Mucosa of rectum (tissue), 2 donors: ENCODE data around the gene BCAT1.
"Not testable (repeated sequence)": the region's sequence is repeated elsewhere in the genome, so short reads cannot be mapped to it uniquely, and the experiment has no call there.

Experiments used
- H3K27ac ChIP-seq, 2 donors: one replicate each; pipeline ENCODE4 v1.7.0; 2013; ENCODE audit warnings: inconsistent platforms in 2 of 2, low read depth in 2 of 2, low read length in 2 of 2
- H3K27me3 ChIP-seq, 2 donors: one replicate each; pipeline ENCODE4 v1.7.0; 2013; ENCODE audit warnings: low read length in 2 of 2; ENCODE audit not compliant: control insufficient read depth in 2 of 2, insufficient read depth in 2 of 2
- H3K36me3 ChIP-seq, 2 donors: one replicate each; pipeline ENCODE4 v1.7.0; 2013; ENCODE audit warnings: low read length in 2 of 2; ENCODE audit not compliant: control insufficient read depth in 2 of 2, insufficient read depth in 2 of 2
- H3K4me1 ChIP-seq, 2 donors: one replicate each; pipeline ENCODE4 v1.7.0; 2013; ENCODE audit warnings: low read length in 2 of 2, mild to moderate bottlenecking in 1 of 2; ENCODE audit not compliant: control insufficient read depth in 2 of 2, insufficient read depth in 2 of 2
- H3K4me3 ChIP-seq, 2 donors: one replicate each; pipeline ENCODE4 v1.7.0; 2013; ENCODE audit warnings: low read length in 2 of 2
- H3K9ac ChIP-seq, 2 donors: one replicate each; pipeline ENCODE4 v1.7.0; 2013; ENCODE audit warnings: low read length in 2 of 2, low read depth in 1 of 2, mild to moderate bottlenecking in 1 of 2
- H3K9me3 ChIP-seq, 2 donors: one replicate each; pipeline ENCODE4 v1.7.0; 2013; ENCODE audit warnings: low read length in 2 of 2; ENCODE audit not compliant: control insufficient read depth in 2 of 2
- donor health status: healthy.
- donor health status: Normal muscosa, but diverticular disease.

BCAT1 gene

GRCh38 chr12:24888813-24889212, 60.1 kb downstream of the BCAT1 start:
- H3K36me3 ChIP-seq: no peaks in the 10 kb centered on the region
- no peak overlapping the region for H3K9ac ChIP-seq
- no peaks in the 10 kb centered on the region for H3K27me3 ChIP-seq
- no peak overlapping the region for H3K27ac ChIP-seq
- H3K4me3 ChIP-seq: no peak overlapping the region
- H3K9me3 ChIP-seq: no peaks in the 10 kb centered on the region
- no peaks in the 10 kb centered on the region for H3K4me1 ChIP-seq

GRCh38 chr12:24884911-24885310, 64.0 kb downstream of the BCAT1 start:
- H3K27me3 ChIP-seq: no peaks in the 10 kb centered on the region
- no peaks in the 10 kb centered on the region for H3K36me3 ChIP-seq
- H3K4me1 ChIP-seq: no peaks in the 10 kb centered on the region
- H3K9me3 ChIP-seq: no peaks in the 10 kb centered on the region
- H3K9ac ChIP-seq: no peak overlapping the region
- H3K27ac ChIP-seq: no peak overlapping the region
- H3K4me3 ChIP-seq: no peak overlapping the region

- Histone ChIP-seq H3K36me3 (no peaks in the 10 kb centered on the region), H3K27me3 (no peaks in the 10 kb centered on the region), H3K9ac (no peak overlapping the region), H3K4me3 (no peak overlapping the region), H3K9me3 (no peaks in the 10 kb centered on the region), H3K4me1 (no peaks in the 10 kb centered on the region), H3K27ac (no peak overlapping the region)
These were observed 67.1 kb downstream of the BCAT1 start for GRCh38 chr12:24881724-24882371.

GRCh38 chr12:24881227-24881626, 67.7 kb downstream of the BCAT1 start:
- no peaks in the 10 kb centered on the region for H3K9me3 ChIP-seq
- H3K27me3 ChIP-seq: no peaks in the 10 kb centered on the region
- H3K36me3 ChIP-seq: no peaks in the 10 kb centered on the region
- H3K4me1 ChIP-seq: no peaks in the 10 kb centered on the region
- no peak overlapping the region for H3K4me3 ChIP-seq
- no peak overlapping the region for H3K9ac ChIP-seq
- H3K27ac ChIP-seq: no peak overlapping the region

GRCh38 chr12:24880732-24881131, 68.2 kb downstream of the BCAT1 start:
- no peaks in the 10 kb centered on the region for H3K36me3 ChIP-seq
- H3K9ac ChIP-seq: no peak overlapping the region
- no peak overlapping the region for H3K27ac ChIP-seq
- H3K4me3 ChIP-seq: no peak overlapping the region
- H3K9me3 ChIP-seq: no peaks in the 10 kb centered on the region
- no peaks in the 10 kb centered on the region for H3K4me1 ChIP-seq
- no peaks in the 10 kb centered on the region for H3K27me3 ChIP-seq

- Histone ChIP-seq H3K36me3 (no peaks in the 10 kb centered on the region), H3K4me1 (no peaks in the 10 kb centered on the region), H3K9ac (no peak overlapping the region), H3K4me3 (no peak overlapping the region), H3K27me3 (no peaks in the 10 kb centered on the region), H3K9me3 (no peaks in the 10 kb centered on the region), H3K27ac (no peak overlapping the region)
These were observed 69.3 kb downstream of the BCAT1 start for GRCh38 chr12:24879644-24880043.

- Histone ChIP-seq H3K4me1 (no peaks in the 10 kb centered on the region), H3K36me3 (no peaks in the 10 kb centered on the region), H3K9ac (no peak overlapping the region), H3K9me3 (no peaks in the 10 kb centered on the region), H3K27ac (no peak overlapping the region), H3K4me3 (no peak overlapping the region), H3K27me3 (no peaks in the 10 kb centered on the region)
These were observed 73.9 kb downstream of the BCAT1 start for GRCh38 chr12:24875014-24875413.

- Histone ChIP-seq H3K4me3 (no peak overlapping the region), H3K27me3 (no peaks in the 10 kb centered on the region), H3K4me1 (no peaks in the 10 kb centered on the region), H3K9ac (no peak overlapping the region), H3K27ac (no peak overlapping the region), H3K9me3 (no peaks in the 10 kb centered on the region), H3K36me3 (no peaks in the 10 kb centered on the region)
These were observed 76.7 kb downstream of the BCAT1 start for GRCh38 chr12:24872211-24872610.

- not testable (repeated sequence) for H3K4me3 ChIP-seq, H3K27ac ChIP-seq, H3K27me3 ChIP-seq, H3K4me1 ChIP-seq, H3K9ac ChIP-seq, H3K9me3 ChIP-seq, H3K36me3 ChIP-seq
These were observed 82.8 kb downstream of the BCAT1 start for GRCh38 chr12:24866139-24866538.

GRCh38 chr12:24864796-24865125, 84.1 kb downstream of the BCAT1 start:
- Histone ChIP-seq H3K9me3 (no peaks in the 10 kb centered on the region), H3K36me3 (no peaks in the 10 kb centered on the region), H3K4me1 (no peaks in the 10 kb centered on the region), H3K4me3 (no peak overlapping the region), H3K27ac (no peak overlapping the region), H3K9ac (no peak overlapping the region), H3K27me3 (no peaks in the 10 kb centered on the region)
